GM10266 (cell line): Measurements from ENCODE around the gene CDH4.

ENCODE experiments used
- DNase-seq: peaks from one replicate; pipeline ENCODE4 v3.0.0; 2012; ENCODE audit errors: extremely low spot score
- CTCF ChIP-seq: IDR thresholded peaks from 2 replicates; pipeline ENCODE4 v1.5.1; 2012; ENCODE audit warnings: mild to moderate bottlenecking, low read depth; ENCODE audit not compliant: control insufficient read depth, insufficient read depth; ENCODE audit errors: missing control alignments

CDH4 gene

GRCh38 chr20:61413752-61414151, 161.7 kb downstream of the CDH4 start:
- no peak for TF ChIP-seq CTCF
- no peak for DNase-seq

- no peak for DNase-seq
Measured at GRCh38 chr20:61414455-61414991, 162.5 kb downstream of the CDH4 start.

GRCh38 chr20:61416546-61416945, 164.5 kb downstream of the CDH4 start:
- DNase-seq = no peak
- no peak for TF ChIP-seq CTCF

More at GRCh38 chr20:61414455-61414991, 162.5 kb downstream of the CDH4 start:
- TF ChIP-seq CTCF = no peak

GRCh38 chr20:61417221-61417941, 165.3 kb downstream of the CDH4 start:
- no peak for DNase-seq
- no peak for TF ChIP-seq CTCF

DNA sequence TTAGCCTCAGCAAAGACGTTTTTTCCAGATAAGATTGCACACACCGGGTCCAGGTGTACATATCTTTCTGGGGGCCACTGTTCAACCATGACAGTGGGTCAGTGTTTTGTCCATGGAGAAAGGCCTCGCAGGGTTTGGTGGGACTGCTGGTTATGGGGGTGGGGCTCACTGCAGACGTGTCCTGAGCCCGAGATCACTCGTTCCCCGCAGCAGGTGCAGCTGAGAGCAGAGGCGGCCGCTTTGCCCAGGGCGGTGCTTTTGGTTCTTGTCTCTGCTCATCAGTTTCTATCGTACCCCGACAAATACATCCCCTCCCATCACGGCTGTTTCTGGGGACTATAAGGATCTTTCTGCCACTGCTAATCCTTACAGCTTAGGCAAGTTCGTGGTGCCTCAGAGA, 166.9 kb downstream of the CDH4 start:
- no peak for DNase-seq

GRCh38 chr20:61419501-61419900, 167.4 kb downstream of the CDH4 start:
- DNase-seq = no peak
- no peak for TF ChIP-seq CTCF

More for the DNA sequence above, 166.9 kb downstream of the CDH4 start:
- TF ChIP-seq CTCF = no peak

- no peak for TF ChIP-seq CTCF
- DNase-seq = no peak
Measured at GRCh38 chr20:61420056-61420455, 168.0 kb downstream of the CDH4 start.
